H1 (cell line): ENCODE data around the gene ABCA1. TPM values are rescaled to one million over a fixed set of nuclear protein-coding genes. Genes with fewer than 3 reads are reported as not detected.
A peak's percentile ranks its signal among the peaks of the same experiment; 100 is the strongest.

ENCODE experiments used
- CTCF ChIA-PET: fragments of 300-600 bp; sonication (Branson Sonifier 250); formaldehyde crosslinking; loops from one replicate; lab custom pipeline; 2021; ENCODE audit not compliant: partially characterized antibody; lab: Charles Lee
- POLR2A ChIA-PET: fragments of 300-600 bp; sonication (Branson Sonifier 250); formaldehyde crosslinking; loops from one replicate; lab custom pipeline; 2021; ENCODE audit warnings: inconsistent platforms; ENCODE audit not compliant: partially characterized antibody; lab: Charles Lee
- DNase-seq, 2 experiments: peaks; one replicate each; pipeline versions ENCODE4 v3.0.0 to v3.0.0-alpha.2; 2010 to 2022; ENCODE audit warnings: low spot score in 2 of 2, low read depth in 1 of 2, mixed read lengths in 1 of 2
- FAIRE-seq: peaks from 2 replicates; lab custom pipeline; 2011; peaks lifted over from hg19 to GRCh38; lab: Jason Lieb, UNC
- H2AFZ ChIP-seq: 2 replicates; pipeline ENCODE4 v1.8.1; 2012; ENCODE audit warnings: low read length, inconsistent platforms
- H2AK5ac ChIP-seq: 2 replicates; pipeline ENCODE4 v1.6.1; 2013; ENCODE audit warnings: low read depth, low read length
- H2BK120ac ChIP-seq: replicated peaks from 2 replicates; pipeline ENCODE3; 2013; ENCODE audit warnings: low read depth, low read length, inconsistent platforms
- H2BK12ac ChIP-seq: 2 replicates; pipeline ENCODE4 v1.6.1; 2013; ENCODE audit warnings: low read depth, low read length
- H2BK15ac ChIP-seq: 2 replicates; pipeline ENCODE4 v1.6.1; 2013; ENCODE audit warnings: low read length
- H2BK20ac ChIP-seq: 2 replicates; pipeline ENCODE4 v1.6.1; 2013; ENCODE audit warnings: low read length
- H2BK5ac ChIP-seq: 2 replicates; pipeline ENCODE4 v1.6.1; 2013; ENCODE audit warnings: low read depth, low read length
- H3K14ac ChIP-seq: 2 replicates; pipeline ENCODE4 v1.6.1; 2013; ENCODE audit warnings: inconsistent platforms; ENCODE audit not compliant: insufficient read length
- H3K18ac ChIP-seq: 2 replicates; pipeline ENCODE4 v1.6.1; 2013; ENCODE audit warnings: low read length; ENCODE audit errors: extremely low read depth
- H3K23ac ChIP-seq: 2 replicates; pipeline ENCODE4 v1.6.1; 2013; ENCODE audit warnings: inconsistent platforms; ENCODE audit not compliant: insufficient read length
- H3K23me2 ChIP-seq: 2 replicates; pipeline ENCODE4 v1.6.1; 2013; ENCODE audit warnings: low read depth, low read length
- H3K27ac ChIP-seq: 2 replicates; pipeline ENCODE4 v1.6.1; 2011; ENCODE audit warnings: low read depth, low read length, inconsistent platforms
- H3K27me3 ChIP-seq, 4 experiments: replicated peaks in 1 of 4; 1 replicate in 1 of 4; 2 replicates in 3 of 4; pipeline versions ENCODE4 v1.6.1 to v1.8.1; 2011 to 2013; ENCODE audit warnings: low read length in 3 of 4, mild to moderate bottlenecking in 3 of 4, inconsistent platforms in 2 of 4, mixed read lengths in 2 of 4, moderate library complexity in 1 of 4; ENCODE audit not compliant: control insufficient read depth in 3 of 4, insufficient read depth in 3 of 4; ENCODE audit errors: extremely low read depth in 1 of 4
- H3K36me3 ChIP-seq, 4 experiments: 2 replicates each; pipeline versions ENCODE4 v1.6.1 to v1.8.1; 2011 to 2013; ENCODE audit warnings: mild to moderate bottlenecking in 4 of 4, low read length in 3 of 4, moderate library complexity in 2 of 4, control low read depth in 1 of 4, inconsistent platforms in 1 of 4; ENCODE audit not compliant: insufficient read depth in 4 of 4, control insufficient read depth in 2 of 4
- H3K4ac ChIP-seq: replicated peaks from 2 replicates; pipeline ENCODE3; 2013; ENCODE audit warnings: low read length, low read depth, mixed read lengths, inconsistent platforms; ENCODE audit not compliant: insufficient read length
- H3K4me1 ChIP-seq, 4 experiments: replicated peaks in 1 of 4; 1 replicate in 1 of 4; 2 replicates in 3 of 4; pipeline versions ENCODE4 v1.6.1 to v1.8.1; 2011 to 2013; ENCODE audit warnings: low read length in 3 of 4, inconsistent platforms in 2 of 4, mixed read lengths in 1 of 4; ENCODE audit not compliant: insufficient read depth in 4 of 4, control insufficient read depth in 3 of 4
- H3K4me2 ChIP-seq, 2 experiments: 2 replicates each; pipeline versions ENCODE4 v1.6.1 to v1.8.1; 2011 to 2013; ENCODE audit warnings: low read depth in 2 of 2, low read length in 2 of 2, control low read depth in 1 of 2, inconsistent platforms in 1 of 2, mild to moderate bottlenecking in 1 of 2; ENCODE audit not compliant: insufficient read depth in 1 of 2
- H3K4me3 ChIP-seq, 4 experiments: fragments of 200-600, 300-600 bp in 1 of 4; sonication (generic), shearing (Covaris generic), sonication (Bioruptor Twin) in 1 of 4; 2 replicates each; pipeline versions ENCODE4 v1.5.1 to v1.8.1; 2011 to 2016; ENCODE audit warnings: low read length in 4 of 4, low read depth in 3 of 4, control low read depth in 2 of 4, inconsistent platforms in 2 of 4, mild to moderate bottlenecking in 2 of 4, mixed read lengths in 1 of 4, moderate library complexity in 1 of 4; ENCODE audit not compliant: insufficient read depth in 2 of 4; ENCODE audit errors: extremely low read depth in 1 of 4
- H3K56ac ChIP-seq: replicated peaks from 2 replicates; pipeline ENCODE3; 2013; ENCODE audit warnings: low read depth, mild to moderate bottlenecking, mixed read lengths, low read length, inconsistent platforms; ENCODE audit not compliant: insufficient read length
- H3K79me1 ChIP-seq: 2 replicates; pipeline ENCODE4 v1.6.1; 2013; ENCODE audit warnings: low read depth, low read length, control low read depth
- H3K79me2 ChIP-seq, 2 experiments: 2 replicates each; pipeline versions ENCODE4 v1.6.1 to v1.8.1; 2012 to 2013; ENCODE audit warnings: low read length in 2 of 2, mild to moderate bottlenecking in 2 of 2, inconsistent platforms in 1 of 2; ENCODE audit not compliant: insufficient read depth in 2 of 2, control insufficient read depth in 1 of 2
- H3K9ac ChIP-seq, 4 experiments: replicated peaks in 1 of 4; 1 replicate in 1 of 4; 2 replicates in 3 of 4; pipeline versions ENCODE4 v1.6.1 to v1.8.1; 2011 to 2013; ENCODE audit warnings: low read depth in 3 of 4, low read length in 3 of 4, control low read depth in 2 of 4, mild to moderate bottlenecking in 2 of 4, moderate library complexity in 2 of 4, inconsistent platforms in 1 of 4; ENCODE audit errors: extremely low read depth in 1 of 4
- H3K9me3 ChIP-seq, 2 experiments: 2 replicates each; pipeline versions ENCODE4 v1.6.1 to v1.8.1; 2012 to 2013; ENCODE audit warnings: mild to moderate bottlenecking in 2 of 2, moderate library complexity in 2 of 2, control low read depth in 1 of 2, inconsistent platforms in 1 of 2, low read depth in 1 of 2, low read length in 1 of 2, mixed read lengths in 1 of 2; ENCODE audit not compliant: insufficient read depth in 2 of 2
- H4K20me1 ChIP-seq, 2 experiments: replicated peaks in 1 of 2; 2 replicates each; pipeline versions ENCODE3 to v1.8.1; 2011 to 2013; ENCODE audit warnings: inconsistent platforms in 2 of 2, low read length in 2 of 2, mild to moderate bottlenecking in 1 of 2; ENCODE audit not compliant: insufficient read depth in 2 of 2, control insufficient read depth in 1 of 2
- H4K5ac ChIP-seq: 2 replicates; pipeline ENCODE4 v1.6.1; 2013; ENCODE audit warnings: low read length, low read depth, mixed read lengths, inconsistent platforms; ENCODE audit not compliant: insufficient read length
- H4K8ac ChIP-seq: 2 replicates; pipeline ENCODE4 v1.8.0; 2013; ENCODE audit warnings: mild to moderate bottlenecking, moderate library complexity, low read length, inconsistent platforms; ENCODE audit not compliant: insufficient read depth; ENCODE audit errors: extremely low read depth
- H4K91ac ChIP-seq: replicated peaks from 2 replicates; pipeline ENCODE3; 2013; ENCODE audit warnings: low read length, mixed read lengths, inconsistent platforms; ENCODE audit not compliant: insufficient read length
- CEBPB ChIP-seq: IDR thresholded peaks from 2 replicates; pipeline ENCODE4 v1.6.1; 2012; ENCODE audit warnings: low read depth, low read length
- CREB1 ChIP-seq: IDR thresholded peaks from 2 replicates; pipeline ENCODE4 v1.6.1; 2012; ENCODE audit warnings: inconsistent platforms
- KDM1A ChIP-seq: fragments of 200-600, 300-600 bp; sonication (generic); IDR thresholded peaks from 2 replicates; pipeline ENCODE4 v1.7.1; 2016; ENCODE audit warnings: mild to moderate bottlenecking, low read length, borderline replicate concordance
- KDM4A ChIP-seq: IDR thresholded peaks from one replicate; pipeline ENCODE4 v1.7.1; 2012; ENCODE audit warnings: low read depth, mild to moderate bottlenecking, moderate library complexity, low read length, inconsistent platforms; ENCODE audit not compliant: severe bottlenecking
- WGBS, 2 experiments: shearing (Covaris generic) in 1 of 2; methylation state at CpG; one replicate each; pipeline versions ENCODE4 v1.1.6 to v1.1.7; 2013 to 2015; ENCODE audit warnings: low lambda C conversion rate in 2 of 2, mixed read lengths in 2 of 2, inconsistent platforms in 1 of 2, low coverage in 1 of 2, missing lambda C conversion rate in 1 of 2; ENCODE audit not compliant: insufficient replicate concordance in 2 of 2, insufficient coverage in 1 of 2, insufficient read length in 1 of 2; ENCODE audit errors: extremely low coverage in 1 of 2, missing lambda C conversion rate in 1 of 2; 5-methylcytosine and 5-hydroxymethylcytosine counted together
- polyA plus RNA-seq, 7 experiments: library from polyadenylated mRNA; depleted of rRNA in 3 of 7; stranded (reverse) in 5 of 7; unstranded in 2 of 7; fragments of >200 nt in 5 of 7; fragments of 200-250 nt in 2 of 7; gene quantifications; 1 replicate in 5 of 7; 2 replicates in 1 of 7; 4 replicates in 1 of 7; pipeline versions ENCODE4 v1.2.1 to v1.2.3, GENCODE V29; 2011 to 2013; ENCODE audit warnings: missing spikeins in 2 of 7, mixed read lengths in 2 of 7
- total RNA-seq: library from RNA; stranded (reverse); fragmentation: NEBNext Ultra II Directional; extraction: Animal tissue kit (Norgen Biotek cat#: 25700); gene quantifications from 2 replicates; pipeline ENCODE4 v1.2.1, GENCODE V29; 2021

ABCA1 gene
- total and polyA plus RNA-seq, 2 of the 8 experiments (the other 6 are each of a cell fraction or from before 2014, with no cell fraction given): 6.9 to 7.8 TPM

GRCh38 chr9:104899759-104900247 is 28.2 kb downstream of the ABCA1 start:
- Histone ChIP-seq H4K8ac (no peak overlapping the region), H3K4ac (no peak overlapping the region), H2AFZ (no peak overlapping the region), H2BK5ac (no peak overlapping the region), H2BK15ac (no peak overlapping the region), H3K79me1 (peaks cover 3% of the 10 kb centered on the region; the same call in 1 of the 2 replicates), H3K23ac (no peak overlapping the region), H2AK5ac (no peak overlapping the region), H3K4me1 (peaks cover 0 to 5% (median 4%) of the 10 kb centered on the region in 4 experiments; a peak in 4 of 7 replicates), H3K56ac (no peak overlapping the region), H2BK20ac (0 out of 2 replicates have a peak overlapping the region, but pooled peaks have one; percentile 16), H3K4me2 (no peak overlapping the region), H3K36me3 (no peaks in the 10 kb centered on the region), H3K4me3 (no peak overlapping the region), H3K27ac (no peak overlapping the region), H3K9me3 (no peaks in the 10 kb centered on the region), H3K79me2 (no peaks in the 10 kb centered on the region), H3K18ac (no peak overlapping the region), H3K9ac (no peak overlapping the region), H3K14ac (no peak overlapping the region)
- 70% methylated on average over 4 of the region's 4 CpGs; no CpG with 5 or more reads in 1 of the 2 experiments for WGBS, 2 experiments
- ChIA-PET CTCF (interaction anchor here (0.6 to 2.4 kb wide), 4 partner anchors 11 to 397 kb away, joined by 3 to 7 read pairs (median 4); no protein-coding TSS in a partner anchor), POLR2A (interaction anchor here (1.5 kb wide), 1 partner anchor 15 kb away, joined by 3 read pairs; no protein-coding TSS in a partner anchor)
- no peak for FAIRE-seq
- no peak for TF ChIP-seq KDM4A
- no peak for TF ChIP-seq CREB1
- no peak for TF ChIP-seq CEBPB
- TF ChIP-seq KDM1A: no peak
- TF ChIP-seq, all 59 proteins: peak for 0
- Histone ChIP-seq H3K27me3 (no peaks in the 10 kb centered on the region), H2BK120ac (no peak overlapping the region), H4K20me1 (no peaks in the 10 kb centered on the region), H3K23me2 (no peaks in the 10 kb centered on the region), H4K5ac (no peak overlapping the region), H2BK12ac (no peak overlapping the region; the same call in 1 of the 2 replicates), H4K91ac (no peak overlapping the region)
- no peak for DNase-seq
